ENCODE data around the gene IGLL5.

DNA sequence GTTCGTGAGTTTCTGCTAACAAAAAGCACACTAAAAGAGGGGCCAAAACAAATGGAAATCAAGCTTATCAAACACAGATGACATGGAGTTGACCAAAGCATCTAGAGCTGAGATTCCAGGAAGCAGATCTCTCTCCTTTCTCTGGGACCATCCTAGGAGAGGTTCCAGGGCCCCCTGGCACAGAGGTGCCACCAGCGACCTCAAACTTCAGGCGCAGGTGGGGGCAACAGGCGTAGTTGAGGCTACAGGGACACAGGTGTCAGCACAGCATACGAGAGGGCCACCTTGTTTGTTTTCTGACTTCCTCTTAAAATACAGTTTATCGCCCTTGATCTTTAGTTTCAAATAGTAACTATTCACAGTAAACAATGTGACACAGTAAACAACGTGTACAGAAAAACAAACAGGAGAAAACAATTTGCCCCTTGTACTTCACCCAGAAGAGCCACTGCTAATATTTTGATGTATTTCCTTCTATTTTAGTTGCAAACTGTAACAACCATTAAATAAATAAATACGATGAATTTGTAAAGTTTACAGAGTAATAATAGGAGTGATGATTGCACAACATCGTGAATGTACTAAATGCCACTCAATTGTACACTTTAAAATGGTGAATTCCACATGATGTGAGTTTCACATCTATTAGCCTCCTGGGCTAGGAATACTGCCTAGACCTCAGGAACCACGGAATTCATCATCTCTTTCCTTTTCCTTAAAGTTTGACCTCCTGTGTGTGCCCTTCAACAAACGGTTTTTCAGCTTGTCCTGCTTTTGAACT, 52.2 kb downstream of the IGLL5 start:
- TF ChIP-seq, protein P1, sequence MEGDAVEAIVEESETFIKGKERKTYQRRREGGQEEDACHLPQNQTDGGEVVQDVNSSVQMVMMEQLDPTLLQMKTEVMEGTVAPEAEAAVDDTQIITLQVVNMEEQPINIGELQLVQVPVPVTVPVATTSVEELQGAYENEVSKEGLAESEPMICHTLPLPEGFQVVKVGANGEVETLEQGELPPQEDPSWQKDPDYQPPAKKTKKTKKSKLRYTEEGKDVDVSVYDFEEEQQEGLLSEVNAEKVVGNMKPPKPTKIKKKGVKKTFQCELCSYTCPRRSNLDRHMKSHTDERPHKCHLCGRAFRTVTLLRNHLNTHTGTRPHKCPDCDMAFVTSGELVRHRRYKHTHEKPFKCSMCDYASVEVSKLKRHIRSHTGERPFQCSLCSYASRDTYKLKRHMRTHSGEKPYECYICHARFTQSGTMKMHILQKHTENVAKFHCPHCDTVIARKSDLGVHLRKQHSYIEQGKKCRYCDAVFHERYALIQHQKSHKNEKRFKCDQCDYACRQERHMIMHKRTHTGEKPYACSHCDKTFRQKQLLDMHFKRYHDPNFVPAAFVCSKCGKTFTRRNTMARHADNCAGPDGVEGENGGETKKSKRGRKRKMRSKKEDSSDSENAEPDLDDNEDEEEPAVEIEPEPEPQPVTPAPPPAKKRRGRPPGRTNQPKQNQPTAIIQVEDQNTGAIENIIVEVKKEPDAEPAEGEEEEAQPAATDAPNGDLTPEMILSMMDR (IDR thresholded peaks at IDR 0.05): no peak
- no peak for TF ChIP-seq POLR2A (IDR thresholded peaks at IDR 0.05)

Measured in uterus (tissue), 2 donors.